HG03354 (cell line): ENCODE results near the gene CHST5.
A peak's percentile ranks its signal among the peaks of the same experiment; 100 is the strongest.
"Not testable (repeated sequence)": the region's sequence is repeated elsewhere in the genome, so short reads cannot be mapped to it uniquely, and the experiment has no call there.

Experiments
- ATAC-seq: cut with Tn5 transposase; IDR thresholded peaks from one replicate; pipeline ENCODE4 v1.9.1; 2021; ENCODE audit warnings: mild to moderate bottlenecking; ENCODE audit not compliant: unreplicated experiment, poor library complexity, severe bottlenecking

The CHST5 gene

DNA sequence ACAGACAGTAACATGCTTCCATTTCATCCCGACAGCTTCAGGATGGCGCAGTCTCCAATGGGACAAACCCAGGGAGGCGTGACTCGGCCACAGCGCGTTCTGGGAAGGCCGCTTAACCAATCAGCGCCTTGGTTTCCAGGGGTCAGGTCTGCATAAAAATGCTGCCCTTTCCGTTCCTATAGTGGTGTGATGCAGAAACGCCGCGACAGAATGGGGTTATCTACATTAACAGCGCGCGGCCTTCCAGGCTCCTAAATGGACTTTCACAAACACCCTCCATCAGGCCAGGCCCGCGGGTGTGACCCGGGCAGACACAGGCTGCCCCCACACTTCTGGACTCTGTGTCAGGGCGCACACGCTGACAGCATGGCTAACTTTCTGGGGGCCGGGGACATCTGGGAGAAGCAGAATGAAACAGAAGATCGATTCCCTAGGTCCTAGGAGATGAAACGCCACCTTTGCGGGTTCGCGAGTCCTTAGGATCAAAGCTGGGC lies 19.4 kb upstream of the CHST5 start:
- ATAC-seq: peak; percentile 31

DNA sequence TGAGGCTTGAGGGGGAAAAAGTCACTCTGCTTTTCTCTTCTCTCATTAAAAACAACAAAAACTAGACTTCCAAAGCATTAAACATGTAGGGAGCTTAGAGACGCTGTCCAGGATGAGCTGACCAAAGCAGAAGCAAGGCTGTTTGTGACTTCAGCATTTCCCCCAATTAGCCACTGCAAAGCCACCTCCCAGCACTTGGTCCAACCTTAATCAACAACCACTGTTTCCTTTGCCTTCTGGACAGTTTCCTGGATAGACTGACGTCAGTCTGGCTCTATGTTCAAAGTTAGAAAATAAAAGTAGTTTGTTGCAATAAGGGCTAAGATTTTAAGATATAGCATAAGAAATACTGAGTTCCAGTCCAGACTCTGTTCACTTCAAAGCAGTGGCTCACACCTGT lies 17.0 kb upstream of the CHST5 start:
- no peak for ATAC-seq

DNA sequence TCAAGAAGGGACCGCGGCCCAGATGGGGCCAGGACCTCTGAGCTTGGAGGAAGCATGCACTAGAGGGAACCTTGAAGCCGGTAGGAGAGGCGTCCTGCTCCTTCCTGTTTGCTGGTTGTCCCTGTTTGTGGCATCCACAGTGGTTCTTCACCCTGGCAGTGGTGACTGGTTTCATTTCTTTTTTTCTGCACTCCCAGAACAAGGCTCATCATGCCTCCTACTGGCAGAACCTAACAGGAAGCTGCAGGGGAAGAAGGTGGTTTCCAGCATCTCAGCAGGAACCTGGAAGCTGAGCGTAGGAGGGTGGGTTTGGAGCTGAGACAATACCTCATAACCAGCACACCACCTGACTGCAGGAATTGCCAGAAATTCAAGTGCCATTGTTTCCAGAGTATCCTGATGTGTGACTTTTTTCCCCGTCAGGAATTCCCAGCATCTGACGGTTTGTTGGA lies 14.3 kb upstream of the CHST5 start:
- peak; percentile 87 for ATAC-seq

DNA sequence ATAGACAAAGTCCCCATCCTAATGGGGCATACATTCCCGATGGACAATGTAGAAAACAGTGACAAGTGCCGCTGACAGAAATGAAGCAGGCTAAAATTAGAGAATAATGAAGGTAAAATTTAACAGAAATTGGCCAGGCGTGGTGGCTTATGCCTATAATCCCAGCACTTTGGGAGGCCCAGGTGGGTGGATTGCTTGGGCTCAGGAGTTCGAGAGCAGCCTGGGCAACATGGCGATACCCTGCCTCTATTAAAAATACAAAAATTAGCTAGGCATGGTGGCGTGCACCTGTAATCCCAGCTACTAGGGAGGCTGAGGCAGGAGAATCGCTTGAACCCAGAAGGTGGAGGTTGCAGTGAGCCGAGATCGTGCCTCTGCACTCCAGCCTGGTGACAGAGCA lies 12.5 kb upstream of the CHST5 start:
- not testable (repeated sequence) for ATAC-seq

- ATAC-seq: no peak
Observed at GRCh38 chr16:75546293-75546692, 10.4 kb upstream of the CHST5 start.

DNA sequence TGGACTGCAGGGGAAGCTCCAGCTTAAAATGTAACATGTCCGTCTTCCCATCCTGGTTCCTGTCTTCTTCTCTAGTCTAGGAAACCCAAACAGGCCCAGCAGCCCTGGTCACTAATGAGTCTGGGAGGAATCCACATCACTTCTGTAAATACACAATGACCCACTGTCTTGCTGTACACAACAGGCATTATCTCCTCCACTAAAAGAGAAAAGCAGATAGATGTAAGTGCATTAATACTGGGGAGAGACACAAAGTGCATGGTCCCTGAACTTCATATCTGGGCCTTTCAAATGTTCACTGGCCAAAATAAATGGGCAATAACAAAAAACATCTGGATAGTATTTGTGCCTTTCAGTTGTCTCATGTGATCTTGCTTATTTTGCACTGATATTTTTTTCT lies 10.0 kb upstream of the CHST5 start:
- ATAC-seq: not testable (repeated sequence)

DNA sequence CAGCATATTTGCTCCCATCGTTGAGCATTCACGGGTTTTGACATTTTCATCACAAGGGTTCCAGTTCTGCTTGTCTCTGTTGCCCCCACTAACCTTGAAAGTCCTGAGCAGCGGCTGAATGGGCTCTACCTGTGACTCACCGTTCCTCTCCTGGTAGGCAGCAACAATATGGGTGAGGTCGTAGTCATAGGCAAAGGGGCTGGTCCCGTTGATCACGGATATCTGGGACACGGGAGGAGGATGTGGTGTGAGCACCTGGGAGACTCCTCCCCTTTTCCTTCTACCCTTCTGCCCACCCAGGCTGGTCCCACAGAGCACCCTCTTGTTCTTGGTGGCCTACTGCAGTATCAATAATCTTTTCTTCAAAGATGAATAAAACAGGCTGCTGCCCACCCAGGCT lies 6.6 kb upstream of the CHST5 start:
- not testable (repeated sequence) for ATAC-seq

DNA sequence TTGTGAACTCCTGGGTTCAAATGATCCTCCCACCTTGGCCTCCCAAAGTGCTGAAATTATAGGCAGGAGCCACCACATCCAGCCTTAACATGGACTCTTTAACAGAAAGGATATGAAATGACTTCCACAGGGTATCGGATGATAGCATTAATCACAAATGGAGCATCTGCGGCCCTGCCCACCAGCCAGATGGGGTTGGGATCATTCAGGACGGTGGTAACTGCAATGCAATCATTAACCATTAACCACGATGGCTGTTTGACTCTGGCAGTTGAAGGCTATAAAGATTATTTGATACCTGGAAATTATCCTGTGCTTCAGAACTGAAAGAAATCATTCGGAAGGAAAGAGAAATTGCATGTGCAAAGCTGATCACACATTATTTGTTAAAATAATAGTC lies 5.3 kb upstream of the CHST5 start:
- ATAC-seq: no peak

GRCh38 chr16:75538882-75539565 lies 3.1 kb upstream of the CHST5 start:
- not testable (repeated sequence) for ATAC-seq

DNA sequence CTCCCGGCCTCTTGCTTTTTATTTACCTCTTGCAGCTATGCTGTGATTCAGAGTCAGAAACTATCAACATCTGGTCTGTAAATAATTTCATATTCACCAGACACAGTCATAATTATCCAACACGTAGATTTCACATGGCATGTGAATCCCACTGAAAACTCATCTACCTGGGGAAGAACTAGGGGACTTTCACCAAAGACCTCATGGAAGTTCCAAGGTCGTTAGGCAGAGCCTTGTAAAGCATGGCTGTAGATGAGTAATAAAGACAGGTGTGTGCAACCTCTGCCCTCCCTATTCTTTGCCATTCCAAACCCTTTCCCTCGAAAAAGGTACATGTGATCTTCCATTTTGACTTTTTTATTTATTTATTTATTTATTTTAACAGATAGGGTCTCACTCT lies 1.9 kb upstream of the CHST5 start:
- ATAC-seq: no peak

GRCh38 chr16:75535211-75535843 lies 581 bp downstream of the CHST5 start:
- ATAC-seq: no peak

DNA sequence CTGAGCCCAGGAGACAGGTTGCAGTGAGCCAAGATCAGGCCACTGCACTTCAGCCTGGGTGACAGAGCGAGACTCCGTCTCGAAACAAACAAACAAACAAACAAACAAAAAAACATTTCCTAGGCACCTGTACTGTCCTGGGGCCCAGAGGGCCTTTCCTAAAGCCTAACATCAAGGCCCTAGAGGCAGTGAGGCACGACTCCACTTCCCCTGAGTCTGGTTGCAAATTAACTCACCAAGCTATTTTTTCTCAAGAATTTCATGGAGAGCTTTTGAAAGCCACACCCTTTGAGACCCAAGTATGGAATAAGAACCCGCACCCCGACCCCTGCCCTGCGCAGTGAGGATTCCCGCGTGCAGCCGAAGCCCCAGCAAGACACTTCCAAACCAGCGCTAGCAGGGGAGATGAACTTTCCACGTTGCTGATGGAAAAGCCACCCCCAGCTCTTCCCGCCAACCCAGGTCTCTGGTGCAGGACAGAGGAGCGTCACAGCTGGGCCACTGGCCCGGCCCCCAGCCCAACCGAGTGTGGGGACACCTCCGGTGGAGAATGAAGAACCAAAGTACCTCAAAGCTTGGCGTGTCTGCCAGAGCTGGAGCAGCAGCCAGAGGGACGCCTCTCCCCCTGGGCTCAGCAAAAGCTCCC lies 1.2 kb downstream of the CHST5 start:
- ATAC-seq: no peak

GRCh38 chr16:75532791-75533190 lies 3.1 kb downstream of the CHST5 start:
- no peak for ATAC-seq

DNA sequence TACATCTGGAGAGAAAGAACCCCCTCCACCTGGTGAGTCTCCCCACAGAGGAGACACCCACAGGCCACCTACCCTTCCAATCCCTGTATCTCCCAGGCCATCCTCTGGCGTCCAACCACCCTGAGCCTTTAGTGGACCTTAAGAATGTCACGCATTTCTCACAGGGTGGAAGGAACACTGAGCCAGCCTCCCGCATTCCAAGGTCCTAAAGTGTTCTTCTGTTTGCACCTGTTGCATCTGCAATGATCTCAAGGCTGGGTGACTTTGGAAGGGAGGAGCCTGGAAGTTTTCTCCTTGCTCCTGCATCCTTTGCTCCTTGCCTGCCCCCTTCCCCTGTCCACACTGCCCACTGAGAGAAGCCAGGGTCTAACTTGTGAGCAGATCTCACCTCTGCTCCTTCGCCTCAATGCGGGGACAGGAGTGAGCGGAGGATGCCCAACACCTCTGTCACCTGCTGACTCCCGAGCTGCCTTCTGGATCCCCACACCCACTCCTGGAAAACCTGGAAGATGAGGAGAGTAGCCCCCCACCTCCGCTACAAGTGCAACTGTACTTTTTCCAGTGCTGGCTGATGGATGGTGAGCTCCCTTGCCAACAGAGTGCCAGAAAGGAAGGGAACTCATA lies 3.7 kb downstream of the CHST5 start:
- no peak for ATAC-seq

- no peak for ATAC-seq
Observed at GRCh38 chr16:75529959-75530358, 5.9 kb downstream of the CHST5 start.

DNA sequence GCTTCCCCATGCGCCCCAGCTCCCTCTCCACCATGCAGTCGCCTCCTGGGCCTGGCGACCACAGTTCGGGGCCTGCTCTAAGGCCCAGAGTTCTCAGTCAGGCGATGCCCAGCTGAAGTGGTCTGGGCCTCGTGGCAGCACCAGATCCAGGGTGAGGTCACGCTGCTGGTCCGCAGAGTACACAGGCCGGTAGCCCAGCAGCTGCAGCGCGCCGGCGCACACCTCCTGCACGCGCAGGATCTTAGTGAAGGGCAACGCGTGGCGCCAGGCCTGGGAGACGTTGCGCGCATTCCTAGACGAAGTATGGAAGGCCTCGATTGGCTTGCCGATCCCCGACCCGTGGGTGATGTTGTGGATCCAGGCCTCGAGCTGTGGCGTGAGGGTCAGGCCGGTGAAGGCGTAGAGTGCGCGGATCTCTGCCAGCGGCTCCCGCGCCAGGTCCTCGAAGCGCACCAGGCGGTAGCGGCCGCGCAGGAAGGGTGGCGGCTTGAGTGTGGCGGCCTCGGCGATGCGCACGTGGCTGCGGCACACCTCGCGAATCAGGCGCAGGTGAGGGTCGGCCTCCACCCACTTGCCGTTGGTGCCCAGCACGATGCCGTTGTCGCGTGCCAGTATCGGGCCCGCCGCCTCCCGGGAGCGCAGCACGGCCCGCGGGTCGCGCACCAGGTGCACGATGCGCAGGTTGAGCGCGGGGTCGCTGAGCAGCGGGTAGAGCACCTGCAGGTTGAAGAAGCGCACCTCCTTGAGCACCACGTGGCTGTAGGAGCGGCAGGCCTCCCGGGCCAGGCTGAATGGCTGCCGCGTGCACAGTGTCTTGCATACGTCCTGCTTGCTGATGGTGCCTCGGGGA lies 6.6 kb downstream of the CHST5 start:
- no peak for ATAC-seq

- ATAC-seq: no peak
Observed at GRCh38 chr16:75527825-75528299, 8.0 kb downstream of the CHST5 start.

DNA sequence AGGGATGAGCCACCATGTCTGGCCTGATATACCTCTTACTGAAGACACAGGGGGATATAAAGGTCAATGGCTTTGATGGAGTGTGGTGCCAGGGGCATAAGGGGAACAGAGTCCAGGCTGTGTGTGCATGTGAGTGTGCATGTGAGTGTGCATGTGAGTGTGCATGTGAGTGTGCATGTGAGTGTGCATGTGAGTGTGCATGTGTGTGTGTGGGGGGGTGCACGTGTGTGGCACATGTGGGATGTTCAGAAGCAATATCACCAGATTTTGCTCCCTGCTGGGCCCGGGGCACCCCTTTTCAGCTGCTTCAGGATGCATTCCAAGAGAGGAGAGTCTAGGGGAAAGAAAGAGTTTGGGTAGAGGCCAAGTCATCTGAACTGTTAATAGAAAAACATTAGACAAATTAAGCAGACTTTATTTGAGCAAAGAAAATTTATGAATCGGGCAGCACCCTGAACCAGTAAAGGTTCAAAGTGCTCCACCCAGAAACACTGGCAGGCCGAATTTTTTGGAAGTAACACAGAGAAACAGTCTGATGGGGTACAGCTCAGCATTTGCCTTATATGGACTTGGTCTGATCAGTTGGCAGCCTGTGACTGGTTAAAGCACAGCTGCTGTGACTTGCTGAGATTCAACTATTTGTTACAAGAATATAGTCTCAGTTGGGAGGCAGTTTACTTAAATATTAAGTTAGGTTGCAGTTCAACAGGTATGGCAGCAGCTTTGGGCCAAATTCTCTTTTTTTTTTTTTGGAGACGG lies 9.7 kb downstream of the CHST5 start:
- ATAC-seq: no peak

- no peak for ATAC-seq
Observed at GRCh38 chr16:75519175-75519574, 16.7 kb downstream of the CHST5 start.
